B cell (primary cell): ENCODE results near the gene HPCAL4. TPM values are rescaled to one million over a fixed set of nuclear protein-coding genes. Genes with fewer than 3 reads are reported as not detected.
A peak's percentile ranks its signal among the peaks of the same experiment; 100 is the strongest.

Experiments used
- ATAC-seq: fragments of 200-7000 bp; cut with Tn5 transposase; one replicate; pipeline ENCODE4 v1.10.0; 2021; ENCODE audit warnings: low read depth, mild to moderate bottlenecking, moderate number of reproducible peaks, moderate library complexity
- CTCF ChIA-PET: fragments of 350-600 bp; sonication (Branson Sonifier 250); formaldehyde crosslinking; loops from one replicate; lab custom pipeline; 2021; ENCODE audit warnings: antibody characterized with exemption, inconsistent platforms; lab: Charles Lee
- POLR2A ChIA-PET: fragments of 350-600 bp; sonication (Branson Sonifier 250); formaldehyde crosslinking; loops from one replicate; lab custom pipeline; 2021; ENCODE audit warnings: antibody characterized with exemption; lab: Charles Lee
- DNase-seq: peaks from one replicate; pipeline ENCODE4 v3.0.0; 2013
- H2AFZ ChIP-seq: 2 replicates; pipeline ENCODE4 v1.6.1; 2012; ENCODE audit warnings: mild to moderate bottlenecking, low read depth, low read length; ENCODE audit not compliant: insufficient read depth, poor library complexity, severe bottlenecking
- H3K27ac ChIP-seq, 2 donors: 1 replicate in 1 of 2; 2 replicates in 1 of 2; pipeline ENCODE4 v1.5.1; 2012 to 2013; ENCODE audit warnings: low read length in 2 of 2, mild to moderate bottlenecking in 2 of 2, moderate library complexity in 1 of 2
- H3K27me3 ChIP-seq, 4 experiments: fragments of 200-600 bp in 1 of 4; sonication (generic) in 1 of 4; replicated peaks in 1 of 4; 1 replicate in 2 of 4; 2 replicates in 2 of 4; pipeline versions ENCODE4 v1.6.1 to v1.7.0; 2013 to 2016; ENCODE audit warnings: low read length in 3 of 4, mild to moderate bottlenecking in 2 of 4, mixed read lengths in 1 of 4, moderate library complexity in 1 of 4; ENCODE audit not compliant: insufficient read depth in 4 of 4, control insufficient read depth in 3 of 4; ENCODE audit errors: control extremely low read depth in 1 of 4
- H3K36me3 ChIP-seq, 2 experiments: replicated peaks in 1 of 2; 1 replicate in 1 of 2; 2 replicates in 1 of 2; pipeline versions ENCODE4 v1.6.1 to v1.7.1; 2013; ENCODE audit warnings: low read length in 1 of 2; ENCODE audit not compliant: insufficient read depth in 2 of 2, control insufficient read depth in 1 of 2; ENCODE audit errors: control extremely low read depth in 1 of 2, extremely low read depth in 1 of 2
- H3K4me1 ChIP-seq, 2 donors: fragments of 200-600 bp in 1 of 2; sonication (generic) in 1 of 2; 1 replicate in 1 of 2; 2 replicates in 1 of 2; pipeline versions ENCODE4 v1.5.1 to v1.6.1; 2013 to 2017; ENCODE audit warnings: low read length in 2 of 2; ENCODE audit not compliant: control insufficient read depth in 2 of 2, insufficient read depth in 2 of 2
- H3K4me2 ChIP-seq: replicated peaks from 2 replicates; pipeline ENCODE3; 2012; ENCODE audit warnings: mild to moderate bottlenecking, low read depth, low read length; ENCODE audit not compliant: poor library complexity, severe bottlenecking
- H3K4me3 ChIP-seq, 5 experiments: fragments of 200-600 bp in 1 of 5; sonication (generic) in 1 of 5; 1 replicate in 3 of 5; 2 replicates in 2 of 5; pipeline versions ENCODE4 v1.5.1 to v1.7.0; 2011 to 2016; ENCODE audit warnings: low read length in 4 of 5, mild to moderate bottlenecking in 4 of 5, low read depth in 2 of 5, control low read depth in 1 of 5, moderate library complexity in 1 of 5; ENCODE audit not compliant: insufficient read depth in 1 of 5; ENCODE audit errors: control extremely low read depth in 1 of 5, extremely low read depth in 1 of 5
- H3K79me2 ChIP-seq: fragments of 200-600 bp; sonication (generic); one replicate; pipeline ENCODE4 v1.6.0; 2016; ENCODE audit warnings: low read length; ENCODE audit not compliant: control insufficient read depth, insufficient read depth
- H3K9ac ChIP-seq: fragments of 200-600 bp; sonication (generic); 2 replicates; pipeline ENCODE4 v1.6.1; 2017; ENCODE audit warnings: mild to moderate bottlenecking, low read length, moderate library complexity
- H3K9me3 ChIP-seq, 3 donors: one replicate each; pipeline versions ENCODE4 v1.6.1 to v1.7.1; 2013; ENCODE audit warnings: low read length in 2 of 3; ENCODE audit not compliant: control insufficient read depth in 2 of 3, insufficient read depth in 1 of 3; ENCODE audit errors: control extremely low read depth in 1 of 3
- H4K20me1 ChIP-seq: 2 replicates; pipeline ENCODE4 v1.6.0; 2012; ENCODE audit warnings: mild to moderate bottlenecking, low read length; ENCODE audit not compliant: insufficient read depth, control insufficient read depth, poor library complexity, severe bottlenecking
- H3K27ac Mint-ChIP-seq: one replicate; pipeline ENCODE4 v1.8.0; 2021; ENCODE audit warnings: mixed read lengths
- H3K27me3 Mint-ChIP-seq: one replicate; pipeline ENCODE4 v1.8.0; 2021; ENCODE audit warnings: mixed read lengths
- H3K4me1 Mint-ChIP-seq: one replicate; pipeline ENCODE4 v1.8.0; 2021; ENCODE audit warnings: mixed read lengths
- H3K4me3 Mint-ChIP-seq: one replicate; pipeline ENCODE4 v1.8.0; 2021; ENCODE audit warnings: mixed read lengths
- H3K9me3 Mint-ChIP-seq: one replicate; pipeline ENCODE4 v1.8.0; 2022; ENCODE audit warnings: mixed read lengths; ENCODE audit not compliant: insufficient read depth
- CTCF ChIP-seq: fragments of 200-600 bp; IDR thresholded peaks from one replicate; pipeline ENCODE4 v1.8.0; 2022; ENCODE audit warnings: antibody characterized with exemption, mild to moderate bottlenecking
- EZH2 ChIP-seq: IDR thresholded peaks from 2 replicates; pipeline ENCODE4 v1.6.1; 2012; ENCODE audit warnings: borderline replicate concordance, low read depth, mild to moderate bottlenecking, moderate library complexity, low read length; ENCODE audit not compliant: insufficient read depth, poor library complexity, severe bottlenecking
- WGBS: methylation state at CpG from one replicate; pipeline ENCODE4 v1.1.5; 2013; ENCODE audit warnings: missing lambda C conversion rate; ENCODE audit not compliant: insufficient coverage; 5-methylcytosine and 5-hydroxymethylcytosine counted together
- intact Hi-C: fragments of 100-400 bp; cut with micrococcal nuclease; formaldehyde crosslinking; loops from one replicate; pipeline ENCODE4 v1.10.0; 2022
- polyA plus RNA-seq: library from polyadenylated mRNA; depleted of rRNA; stranded (reverse); fragments of >200 nt; gene quantifications from 2 replicates; pipeline ENCODE4 v1.2.3, GENCODE V29; 2012
- total RNA-seq, 2 donors: library from RNA; stranded (reverse); fragments of 120-200 nt in 1 of 2; gene quantifications; 1 replicate in 1 of 2; 2 replicates in 1 of 2; pipeline versions ENCODE4 v1.2.3 to v1.2.4, GENCODE V29; 2013 to 2022

HPCAL4 gene
- total and polyA plus RNA-seq, 2 donors (not counting 1 experiment from before 2014, with no cell fraction given), result not detected

GRCh38 chr1:39685071-39685470 lies 6.2 kb downstream of the HPCAL4 start:
- no peak overlapping the region for H3K4me3 ChIP-seq
- DNase-seq (no peak), ATAC-seq (no peak)
- H2AFZ ChIP-seq, result no peak overlapping the region
- H3K4me1 ChIP-seq, result peaks cover 0 to 4% of the 10 kb centered on the region in 2 donors
- no peak for TF ChIP-seq EZH2
- no peak for TF ChIP-seq CTCF
- H3K27ac Mint-ChIP-seq, result no peak overlapping the region
- no peaks in the 10 kb centered on the region for H4K20me1 ChIP-seq
- intact Hi-C loops, result no loop called here
- no peaks in the 10 kb centered on the region for H3K79me2 ChIP-seq
- ChIA-PET CTCF (interaction anchor here (0.6 kb wide), 1 partner anchor 79 kb away, joined by 3 read pairs; no protein-coding TSS in a partner anchor), POLR2A (no interaction called here)
- peaks cover 0 to 3% (median 0%) of the 10 kb centered on the region in 3 donors for H3K9me3 ChIP-seq
- no peak overlapping the region for H3K27ac ChIP-seq
- H3K4me3 Mint-ChIP-seq, result peak overlapping the region; percentile 17
- H3K36me3 ChIP-seq, result no peaks in the 10 kb centered on the region
- H3K27me3 ChIP-seq, result peaks cover 0 to 69% (median 30%) of the 10 kb centered on the region in 4 experiments
- H3K4me1 Mint-ChIP-seq, result peaks cover 2% of the 10 kb centered on the region
- no peak overlapping the region for H3K9ac ChIP-seq
- no peak overlapping the region for H3K4me2 ChIP-seq
- 86% methylated on average over 1 of the region's 3 CpGs for WGBS
- H3K9me3 Mint-ChIP-seq, result no peaks in the 10 kb centered on the region
- H3K27me3 Mint-ChIP-seq, result peaks cover 61% of the 10 kb centered on the region

- no peak overlapping the region for H3K4me2 ChIP-seq
- H3K79me2 ChIP-seq, result no peaks in the 10 kb centered on the region
- H3K27me3 Mint-ChIP-seq, result peaks cover 60% of the 10 kb centered on the region
- TF ChIP-seq CTCF, result no peak
- no peak for TF ChIP-seq EZH2
- 60% methylated on average over 13 of the region's 13 CpGs for WGBS
- no peak overlapping the region for H3K4me3 ChIP-seq
- H3K9me3 Mint-ChIP-seq, result no peaks in the 10 kb centered on the region
- no peak overlapping the region for H3K27ac Mint-ChIP-seq
- no peak for DNase-seq
- ATAC-seq, result no peak
- no peaks in the 10 kb centered on the region for H3K36me3 ChIP-seq
- H3K4me1 Mint-ChIP-seq, result peaks cover 2% of the 10 kb centered on the region
- peaks cover 0 to 7% (median 0%) of the 10 kb centered on the region in 3 donors for H3K9me3 ChIP-seq
- H3K27me3 ChIP-seq, result peaks cover 0 to 63% (median 23%) of the 10 kb centered on the region in 4 experiments
- no peak overlapping the region for H3K4me3 Mint-ChIP-seq
- peaks cover 0 to 4% of the 10 kb centered on the region in 2 donors for H3K4me1 ChIP-seq
- CTCF ChIA-PET, result no interaction called here
- H3K9ac ChIP-seq, result no peak overlapping the region
- no peak overlapping the region for H2AFZ ChIP-seq
- no peaks in the 10 kb centered on the region for H4K20me1 ChIP-seq
- POLR2A ChIA-PET, result no interaction called here
- intact Hi-C loops, result no loop called here
- no peak overlapping the region for H3K27ac ChIP-seq
Observed at GRCh38 chr1:39684313-39684664, 6.9 kb downstream of the HPCAL4 start.
